Measurements from ENCODE around the gene BRAF. TPM values are rescaled to one million over a fixed set of nuclear protein-coding genes. Genes with fewer than 3 reads are reported as not detected.
A peak's percentile ranks its signal among the peaks of the same experiment; 100 is the strongest.
"Not testable (repeated sequence)": the region's sequence is repeated elsewhere in the genome, so short reads cannot be mapped to it uniquely, and the experiment has no call there.

Gene BRAF
- total RNA-seq, 1 donor from 2014 or later, result 42.6 TPM

- DNase-seq, result no peak
These were observed 217.6 kb downstream of the BRAF start for GRCh38 chr7:140707132-140707531.

GRCh38 chr7:140704205-140704604 lies 220.5 kb downstream of the BRAF start:
- no peak for DNase-seq

DNA sequence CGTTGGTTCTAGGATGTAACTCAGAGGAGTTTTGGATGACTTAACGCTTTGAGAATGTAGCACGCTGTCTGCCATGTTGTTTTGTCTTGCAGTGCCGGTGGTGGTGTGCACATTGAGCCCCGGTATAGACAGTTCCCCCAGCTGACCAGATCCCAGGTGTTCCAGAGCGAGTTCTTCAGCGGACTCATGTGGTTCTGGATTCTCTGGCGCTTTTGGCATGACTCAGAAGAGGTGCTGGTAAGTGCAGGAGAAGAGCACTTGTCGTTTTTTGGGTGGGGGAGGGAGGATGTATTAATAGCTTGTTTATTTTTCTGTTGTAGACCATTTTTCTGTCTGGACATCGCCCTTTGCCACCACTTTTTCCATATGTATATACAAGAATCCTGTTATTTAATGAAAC lies 222.0 kb downstream of the BRAF start:
- no peak for DNase-seq

- no peak for DNase-seq
These were observed 226.3 kb downstream of the BRAF start for GRCh38 chr7:140698477-140698876.

DNA sequence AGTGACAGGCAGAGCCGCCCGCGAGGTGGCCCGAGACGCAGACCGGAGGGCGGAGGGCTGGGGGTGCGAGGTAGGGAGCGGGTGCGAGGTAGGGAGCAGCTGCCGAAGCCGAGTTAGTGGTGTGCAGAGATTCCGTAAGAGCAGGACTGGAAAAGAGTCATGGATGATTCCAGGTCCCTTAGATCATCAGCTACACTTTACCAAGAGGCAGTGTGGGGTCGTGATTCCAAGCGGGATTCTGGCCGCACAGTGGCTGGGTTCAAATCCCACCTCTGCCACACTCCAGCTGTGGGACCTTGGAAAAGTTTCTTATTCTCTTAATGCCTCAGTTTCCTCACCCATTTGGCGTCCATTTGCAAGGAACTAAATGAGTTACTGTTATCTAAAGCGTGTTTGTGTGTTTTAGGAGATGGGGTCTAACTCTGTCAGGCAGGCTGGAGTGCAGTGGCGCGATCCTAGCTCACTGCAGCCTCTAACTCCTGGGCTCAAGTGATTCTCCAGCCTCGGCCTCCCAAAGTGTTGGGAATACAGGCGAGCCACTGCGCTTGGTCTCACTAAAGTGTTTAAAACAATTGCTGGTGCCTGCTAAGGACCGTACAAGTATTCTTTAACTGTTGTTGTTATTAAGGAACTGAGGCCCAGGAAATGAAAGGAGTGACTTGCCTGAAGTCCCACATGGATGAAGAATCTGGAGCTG lies 227.1 kb downstream of the BRAF start:
- no peak for DNase-seq

DNA sequence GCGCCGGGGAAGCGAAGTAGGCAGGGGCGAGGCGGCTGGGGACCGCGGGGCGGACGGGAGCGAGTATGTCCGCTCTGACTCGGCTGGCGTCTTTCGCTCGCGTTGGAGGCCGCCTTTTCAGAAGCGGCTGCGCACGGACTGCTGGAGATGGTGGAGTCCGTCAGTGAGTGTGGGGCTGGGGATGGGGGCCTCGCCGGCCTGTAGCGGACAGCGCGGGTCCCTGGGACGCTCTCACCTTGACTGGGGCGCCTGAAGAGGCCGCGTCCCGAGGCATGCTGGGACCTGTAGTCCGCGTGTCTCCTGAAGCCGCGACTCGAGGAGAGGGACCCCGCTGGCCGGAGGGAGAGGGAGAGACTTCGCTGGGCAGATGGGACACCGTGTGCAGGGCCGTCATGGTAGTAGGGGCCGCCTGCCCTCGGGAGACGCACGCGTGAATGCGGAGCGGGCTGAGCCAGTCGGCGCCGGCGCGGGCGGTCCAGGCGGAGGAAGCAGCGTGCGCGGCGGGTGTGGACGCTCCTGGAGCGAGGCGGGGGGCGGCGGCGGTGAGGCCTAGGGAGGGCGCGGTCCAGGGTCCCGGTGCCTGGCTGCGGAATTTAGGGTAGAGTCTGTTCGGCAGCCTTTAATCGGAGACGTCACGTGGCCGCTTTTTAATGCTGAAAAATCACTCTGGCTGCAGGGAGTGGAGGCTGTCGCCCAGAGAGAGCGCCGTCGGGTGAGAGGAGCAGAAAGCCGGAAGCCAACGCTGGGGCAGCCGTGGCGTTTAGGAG lies 227.9 kb downstream of the BRAF start, which contains the start of gene NDUFB2:
NDUFB2 (plus strand) TSS at position 29 of the 767 bp plus-strand sequence; CDS start at position 66, 37 bp downstream.
- DNase-seq, result peak; percentile 92

DNA sequence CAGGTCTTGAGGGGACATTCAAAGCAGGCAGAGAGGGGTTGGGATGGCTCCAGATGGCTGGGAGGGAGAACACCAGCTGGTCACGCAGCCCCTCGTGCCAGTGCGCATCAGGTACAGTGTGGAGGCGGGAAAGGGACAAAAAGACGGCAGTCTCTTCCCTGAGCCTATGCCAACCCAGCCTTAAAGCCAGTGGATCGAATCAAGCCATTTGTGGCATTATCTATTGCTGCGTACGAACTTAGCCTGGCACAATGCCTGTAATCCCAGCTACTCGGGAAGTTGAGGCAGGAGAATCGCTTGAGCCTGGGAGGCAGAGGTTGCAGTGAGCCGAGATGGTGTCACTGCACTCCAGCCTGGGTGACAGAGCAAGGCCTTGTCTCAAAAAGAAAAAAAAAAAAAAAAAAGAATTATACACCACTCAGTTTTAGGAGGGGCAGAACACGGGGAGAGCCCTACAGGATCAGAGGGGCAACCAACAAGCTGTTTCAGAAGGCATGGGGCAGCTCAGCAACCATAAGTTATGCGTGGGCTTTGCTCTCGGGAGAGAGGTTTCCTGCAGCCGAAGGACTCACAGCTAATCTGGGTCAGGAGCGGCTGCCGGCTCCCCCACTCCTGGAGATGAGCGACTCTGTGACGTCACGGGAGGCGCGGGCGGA lies 228.6 kb downstream of the BRAF start:
- DNase-seq, result peak; percentile 98

DNA sequence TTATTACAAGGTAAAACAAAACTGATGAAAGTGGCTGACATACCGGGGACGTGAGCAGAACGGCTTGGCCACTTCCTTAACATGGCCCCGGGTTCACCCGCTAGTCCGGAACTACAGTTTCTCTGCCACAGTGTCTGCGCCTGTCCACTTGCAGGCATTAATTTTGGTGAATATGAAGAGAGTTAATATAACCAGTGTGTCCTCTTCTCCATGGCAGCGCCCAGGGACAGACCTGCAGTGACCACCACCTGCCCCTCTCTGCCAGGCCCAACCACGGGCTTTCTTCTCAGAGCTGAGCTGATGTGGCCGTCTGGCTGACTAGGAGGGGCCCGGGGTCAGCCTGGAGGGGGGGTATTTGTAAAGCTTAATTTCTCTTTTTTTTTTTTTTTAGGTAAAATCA lies 229.3 kb downstream of the BRAF start:
- DNase-seq, result no peak

GRCh38 chr7:140694592-140694991 lies 230.1 kb downstream of the BRAF start:
- no peak for DNase-seq

- DNase-seq, result not testable (repeated sequence)
These were observed 230.9 kb downstream of the BRAF start for GRCh38 chr7:140693849-140694248.

DNA sequence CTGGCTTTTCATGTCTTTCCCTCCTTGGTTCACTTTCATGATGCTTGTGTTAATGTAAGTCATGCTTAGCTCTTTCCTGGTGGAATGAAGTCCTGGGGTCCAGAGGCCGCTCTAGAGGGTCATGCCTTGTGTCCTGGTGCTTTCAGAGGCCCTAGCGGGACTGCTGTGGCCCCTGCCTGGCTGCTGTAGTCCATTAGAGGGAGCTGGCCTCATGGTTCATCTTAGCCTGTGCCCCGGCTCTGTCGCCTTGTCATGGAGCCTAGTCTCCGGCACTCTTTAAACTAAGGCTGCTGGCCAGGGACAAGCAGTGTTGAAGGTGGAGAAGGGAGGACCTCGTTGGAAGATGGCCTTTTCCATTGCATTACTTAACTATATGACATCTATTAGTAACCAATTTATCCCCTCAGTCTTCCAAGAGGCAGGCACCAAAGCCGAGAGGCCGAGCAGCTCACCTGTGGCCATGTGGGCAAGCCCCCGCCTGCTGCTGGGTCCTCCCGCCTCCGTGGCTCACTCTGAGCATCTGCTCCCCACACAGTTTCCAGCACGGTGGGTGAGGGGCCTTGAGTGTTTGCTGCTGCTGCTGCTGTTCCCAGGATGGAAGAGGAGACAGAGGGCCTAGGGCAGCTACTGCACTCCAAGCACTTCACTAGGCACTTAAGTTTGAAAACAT lies 233.2 kb downstream of the BRAF start:
- DNase-seq, result no peak

GRCh38 chr7:140689199-140690152 lies 235.3 kb downstream of the BRAF start:
- DNase-seq, result no peak

GRCh38 chr7:140688341-140688740 lies 236.4 kb downstream of the BRAF start:
- DNase-seq, result no peak

- no peak for DNase-seq
These were observed 237.8 kb downstream of the BRAF start for GRCh38 chr7:140686921-140687320.

DNA sequence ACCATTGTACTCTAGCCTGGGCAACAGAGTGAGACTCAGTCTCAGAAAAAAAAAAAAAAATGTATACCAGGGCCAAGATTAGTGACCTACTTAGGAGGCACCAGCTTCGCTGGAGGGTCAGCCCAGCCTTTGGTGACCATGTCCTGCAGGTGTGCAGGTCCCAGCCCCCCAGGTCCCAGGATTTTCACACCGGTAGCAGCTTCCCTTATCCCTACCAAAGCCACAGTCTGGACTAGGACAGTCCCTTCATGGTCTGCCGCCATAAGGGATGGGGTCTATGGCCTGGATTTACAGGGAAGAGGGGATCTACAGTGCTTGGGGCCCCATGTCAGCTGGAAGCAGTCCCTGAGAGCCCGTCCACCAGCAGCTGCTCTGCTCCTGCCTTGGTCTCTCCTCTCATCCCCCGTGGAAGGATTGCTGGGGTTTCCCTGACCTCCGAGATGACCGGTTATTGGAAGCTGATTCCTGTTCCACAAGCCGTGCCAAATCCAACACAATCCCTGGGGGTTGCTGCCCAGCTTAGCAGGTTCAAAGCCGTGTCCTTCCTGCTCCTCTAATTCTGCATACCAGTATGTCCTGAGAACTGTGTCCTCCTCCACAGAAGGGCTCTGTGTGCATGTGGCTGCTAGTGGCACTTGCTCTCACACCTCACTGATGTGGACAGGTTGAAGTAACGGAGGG lies 239.2 kb downstream of the BRAF start:
- DNase-seq, result no peak

DNA sequence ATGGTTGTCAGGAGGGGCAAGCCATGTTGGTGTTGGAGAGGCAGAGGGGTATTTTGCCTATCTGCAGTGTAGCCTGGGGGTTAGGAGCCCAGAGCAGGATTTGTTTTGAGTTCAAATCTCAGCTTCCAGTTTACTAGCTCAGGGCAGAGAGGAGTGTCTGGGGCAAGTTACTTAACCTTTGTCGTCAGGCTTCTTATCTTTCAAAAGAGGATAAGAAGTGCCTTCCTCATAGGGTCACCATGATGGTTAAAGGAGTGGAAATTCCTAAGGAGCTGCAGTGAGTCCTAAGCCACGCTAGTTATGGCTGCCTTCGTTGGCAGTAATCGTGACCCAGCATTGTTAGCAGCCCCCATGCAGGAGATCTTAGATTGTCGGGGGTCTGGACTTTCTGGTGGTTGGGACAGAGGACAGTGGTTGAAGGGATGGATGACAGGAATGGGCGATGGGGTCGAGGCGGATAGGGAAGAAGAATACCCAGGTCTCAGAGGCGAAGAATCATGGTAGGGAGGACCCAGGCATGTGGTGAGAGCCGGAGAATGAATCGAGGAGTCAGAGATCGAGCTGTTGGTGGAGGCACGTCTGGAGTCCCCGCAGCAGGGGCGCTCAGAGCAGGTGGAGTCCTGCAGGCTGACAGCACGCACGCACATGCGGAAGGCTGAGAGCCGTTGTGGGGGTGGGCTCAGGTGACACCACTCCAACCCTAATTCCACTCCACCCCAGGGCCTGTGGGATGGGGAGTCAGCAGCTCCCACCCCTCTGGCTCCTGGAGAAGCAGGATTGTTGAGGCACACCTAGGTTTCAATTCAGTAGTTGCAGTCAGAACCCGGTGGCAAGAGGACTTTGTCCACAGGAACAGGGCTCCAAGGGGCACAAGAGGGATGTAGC lies 240.4 kb downstream of the BRAF start:
- DNase-seq, result no peak

DNA sequence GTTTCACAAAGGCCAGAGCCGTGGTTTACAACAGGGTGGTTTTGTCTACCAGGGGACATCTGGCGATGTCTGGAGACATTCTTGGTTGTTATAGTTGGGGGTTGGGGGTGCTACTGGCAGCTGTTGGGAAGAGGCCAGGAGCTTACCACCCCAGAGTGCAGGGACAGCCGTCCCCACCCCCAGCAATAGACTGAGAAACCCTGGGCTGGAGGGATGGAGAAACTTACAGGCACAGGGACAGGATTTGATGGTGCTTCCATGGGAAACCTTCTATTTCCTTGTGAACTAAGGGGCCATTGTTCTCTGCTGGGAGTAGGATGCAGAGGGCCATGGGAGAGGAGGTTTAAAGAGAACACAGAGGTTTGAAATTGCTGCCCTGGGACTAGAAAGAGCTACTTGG lies 241.1 kb downstream of the BRAF start:
- DNase-seq, result no peak

- no peak for DNase-seq
These were observed 243.0 kb downstream of the BRAF start for GRCh38 chr7:140681766-140682165.

DNA sequence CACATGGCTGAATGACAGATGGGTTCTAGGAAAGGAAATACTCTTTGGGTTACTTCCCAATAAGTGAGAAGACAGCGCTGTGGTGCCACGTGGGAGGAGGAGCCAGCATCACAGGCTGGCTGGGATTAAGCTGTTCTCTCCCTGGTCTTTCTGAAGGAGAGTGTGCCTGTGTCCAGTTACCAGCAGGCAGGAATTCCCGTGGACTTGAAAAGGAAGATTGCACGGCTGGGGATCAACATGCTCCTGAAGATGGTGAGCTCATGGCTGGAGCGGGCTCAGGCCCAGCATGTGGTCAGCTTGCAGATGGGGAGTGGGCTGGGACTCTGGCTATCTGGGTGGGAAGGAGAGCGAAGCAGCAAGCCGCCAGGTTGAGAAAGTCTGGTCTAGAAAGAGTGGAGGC lies 243.8 kb downstream of the BRAF start:
- no peak for DNase-seq

DNA sequence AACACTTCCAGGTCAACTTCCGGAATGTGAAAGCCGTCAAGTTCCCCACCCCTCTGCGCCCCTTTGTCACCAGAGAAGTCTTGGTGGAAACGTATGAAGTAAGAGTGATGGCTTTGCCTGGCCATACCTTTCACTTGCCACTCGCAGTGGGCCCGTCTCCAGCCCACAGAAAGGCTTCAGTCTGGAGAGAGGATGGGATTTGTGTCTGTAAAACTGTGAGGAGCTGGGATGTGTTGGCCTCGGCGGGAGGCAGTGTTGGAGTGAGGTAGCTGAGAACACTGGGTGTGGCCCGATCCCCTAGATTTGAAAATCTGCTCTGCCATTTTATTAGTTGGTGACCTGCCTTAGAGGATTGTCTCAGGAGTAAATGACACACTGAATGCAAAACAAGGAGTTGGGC lies 245.5 kb downstream of the BRAF start:
- no peak for DNase-seq

All from tongue (tissue), 2 donors.